Activated CD8-positive, alpha-beta memory T cell treated with anti-CD3 and anti-CD28 coated beads, Interleukin-2, amount 50 U/mL, for 1 hour (primary cell): Measurements from ENCODE around the gene DCST1.

Experiments
- DNase-seq: peaks from one replicate; pipeline ENCODE4 v3.0.0-alpha.2; 2020; ENCODE audit errors: extremely low read depth

Gene DCST1

DNA sequence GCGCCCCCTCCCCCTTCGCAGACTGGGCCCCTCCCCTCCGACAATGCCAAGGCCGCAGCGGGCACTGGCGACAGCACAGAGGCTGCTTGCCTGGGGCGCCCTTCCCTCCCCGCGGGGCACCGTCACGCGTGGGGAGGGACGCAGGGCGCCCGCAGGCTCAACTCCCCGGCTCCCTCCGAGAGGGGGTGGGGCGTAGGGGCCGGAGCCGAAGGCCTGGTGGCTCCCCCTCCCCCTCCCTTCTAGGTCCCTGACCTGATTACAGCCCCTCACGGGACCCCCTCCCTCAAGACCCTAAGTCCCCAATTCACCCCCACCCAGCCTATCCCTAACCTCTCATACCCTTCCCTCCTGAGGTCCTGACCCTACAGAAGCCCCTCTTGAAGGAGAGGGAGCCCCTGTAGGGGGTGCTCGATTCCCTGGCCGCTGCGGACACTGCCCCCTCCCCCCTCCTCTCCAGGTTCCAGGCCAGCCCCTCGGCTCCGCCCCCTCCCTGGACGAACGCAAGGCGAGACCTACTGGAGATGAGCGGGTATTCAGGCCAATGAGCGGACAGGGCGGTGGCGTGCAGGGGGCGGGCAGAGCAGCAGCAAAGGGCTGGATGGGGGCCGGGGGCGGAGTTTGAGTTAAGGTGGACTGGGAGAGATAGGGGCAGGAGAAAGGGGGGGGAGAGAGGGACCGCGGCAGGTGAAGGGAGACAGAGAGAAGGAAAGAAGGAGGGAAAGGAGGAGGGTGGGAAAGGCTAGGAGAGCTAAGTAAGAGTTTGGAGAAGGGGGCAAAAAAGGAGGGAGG is 31.8 kb upstream of the DCST1 start:
- DNase-seq: peak; percentile 93

DNA sequence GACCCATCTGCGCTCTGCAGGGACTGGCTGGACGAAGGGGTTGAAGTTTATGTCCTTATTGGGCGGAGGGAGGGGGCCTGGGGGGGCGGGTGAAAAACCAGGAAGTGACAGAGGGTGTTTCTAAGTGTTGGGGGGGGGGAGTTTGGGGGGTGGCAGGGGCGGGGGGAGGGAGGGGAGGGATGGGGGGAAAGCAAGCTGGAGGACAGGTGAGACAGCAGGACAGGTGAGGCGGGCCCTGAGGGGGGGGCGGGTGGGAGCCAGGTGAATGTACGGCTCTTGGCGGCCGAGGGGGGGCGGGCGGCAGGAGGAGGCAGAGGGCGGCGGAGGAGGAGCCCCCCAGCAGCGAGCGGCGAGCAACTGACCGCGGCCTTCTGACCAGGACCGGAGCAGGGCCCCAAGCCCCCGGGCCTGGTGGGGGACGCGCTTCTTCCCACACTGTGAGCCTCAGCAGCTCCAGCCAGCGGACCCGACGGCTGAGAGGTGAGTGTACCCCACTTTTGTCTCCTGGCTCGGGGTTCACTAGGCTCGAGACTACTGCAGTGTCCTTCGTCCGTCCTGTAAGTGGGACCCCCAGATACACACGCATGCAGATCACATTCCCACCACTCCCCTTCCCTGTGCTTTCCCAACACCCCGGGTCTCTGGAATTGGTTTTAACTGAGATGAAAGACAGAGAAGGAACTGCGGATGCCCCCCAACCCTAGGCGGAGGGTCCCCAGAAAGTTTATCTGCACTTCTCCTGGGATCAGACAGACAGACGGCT is 31.0 kb upstream of the DCST1 start, which contains the start of gene ZBTB7B:
TSS of gene ZBTB7B (plus strand) at position 339 of the 763 bp plus-strand sequence. CDS start 11,859 bp downstream, outside the sequence.
- no peak for DNase-seq

DNA sequence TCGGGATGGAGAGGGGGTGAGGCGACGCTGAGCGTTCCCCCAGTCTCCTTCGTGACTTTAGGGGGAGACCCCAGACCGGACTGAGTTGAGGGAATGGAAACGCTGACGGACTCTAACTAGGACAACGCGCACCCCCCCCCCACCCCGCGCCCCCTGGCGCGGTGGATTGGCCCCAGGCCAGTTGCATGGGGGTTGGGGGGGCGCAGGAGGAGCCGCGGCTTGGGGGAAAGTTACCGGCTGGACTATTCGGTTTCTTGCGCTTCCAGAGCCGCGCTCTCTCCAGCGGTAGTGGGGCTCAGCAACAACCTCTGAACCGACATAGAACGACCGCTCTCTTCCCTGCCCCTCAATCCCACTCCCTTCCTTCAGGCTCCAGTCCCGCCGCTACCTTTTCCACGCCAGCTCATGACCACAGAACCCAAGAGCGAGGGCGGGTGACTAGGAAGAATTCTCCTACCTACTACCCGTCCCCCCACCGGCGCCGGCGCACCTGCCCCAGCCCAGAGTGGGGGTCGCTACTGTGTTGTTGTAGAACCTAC is 30.3 kb upstream of the DCST1 start:
- no peak for DNase-seq

DNA sequence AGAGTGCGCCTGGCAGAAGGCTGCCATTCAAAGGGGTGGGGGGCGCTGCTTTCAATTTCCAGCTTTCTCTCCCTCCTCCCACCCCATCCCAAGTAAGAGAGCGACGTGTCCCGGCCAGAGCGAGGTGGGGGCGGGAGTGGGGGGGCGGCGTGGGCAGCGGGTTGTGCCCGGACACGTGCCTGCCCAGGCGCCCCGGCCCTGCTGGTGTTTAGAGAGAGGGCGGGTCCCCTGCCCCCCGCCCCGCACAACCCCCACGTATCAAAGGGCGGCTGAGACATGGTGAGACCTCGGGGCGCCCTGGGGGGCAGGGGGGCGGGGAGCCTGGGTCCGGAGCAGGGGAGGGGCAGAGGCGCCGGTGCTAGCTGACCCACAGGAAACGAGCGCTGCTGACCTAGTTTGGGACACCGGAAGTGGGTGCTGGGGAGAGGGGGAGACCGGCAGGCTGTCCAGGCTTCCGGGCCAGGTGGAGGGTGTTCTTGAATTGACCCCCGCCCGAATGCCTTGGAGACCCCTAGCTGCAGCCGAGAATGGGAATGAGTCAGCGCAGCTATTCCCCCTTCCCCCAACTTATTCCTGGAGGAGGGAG is 29.8 kb upstream of the DCST1 start:
- no peak for DNase-seq

DNA sequence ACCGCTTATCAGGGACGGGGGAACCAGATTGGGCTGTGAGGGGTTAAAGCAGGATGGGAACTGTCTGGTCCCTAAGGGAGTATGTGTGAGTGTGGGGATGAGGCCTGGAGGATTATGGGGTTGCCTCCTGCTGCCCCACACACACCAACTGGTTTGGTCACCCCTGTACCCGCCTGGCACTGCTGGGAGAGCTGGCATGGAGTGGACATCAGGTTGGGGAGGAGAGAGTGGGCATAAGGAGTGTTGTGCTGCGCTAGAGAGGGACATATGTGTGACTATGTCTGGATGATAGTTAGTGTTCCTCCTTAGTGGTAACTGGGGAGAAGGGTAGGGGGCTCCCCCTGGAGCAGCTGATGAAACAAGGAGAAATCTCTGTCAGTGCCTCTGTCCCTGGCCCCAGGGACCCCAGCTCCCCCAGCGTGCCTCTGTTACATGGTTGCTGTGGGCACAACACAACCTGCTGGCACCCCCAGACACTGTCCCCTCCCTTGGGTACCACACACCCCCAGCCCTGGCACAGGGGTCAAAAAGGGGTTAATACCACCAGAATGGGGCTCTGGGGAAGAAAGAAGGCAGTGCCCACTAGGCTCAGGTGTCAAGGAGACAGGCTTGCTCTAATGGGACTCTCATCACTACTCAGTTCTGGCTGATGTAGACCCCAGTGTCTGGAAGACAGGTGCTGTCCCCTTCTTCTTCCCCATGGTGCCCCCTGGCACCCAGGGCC is 29.1 kb upstream of the DCST1 start:
- DNase-seq: no peak

DNA sequence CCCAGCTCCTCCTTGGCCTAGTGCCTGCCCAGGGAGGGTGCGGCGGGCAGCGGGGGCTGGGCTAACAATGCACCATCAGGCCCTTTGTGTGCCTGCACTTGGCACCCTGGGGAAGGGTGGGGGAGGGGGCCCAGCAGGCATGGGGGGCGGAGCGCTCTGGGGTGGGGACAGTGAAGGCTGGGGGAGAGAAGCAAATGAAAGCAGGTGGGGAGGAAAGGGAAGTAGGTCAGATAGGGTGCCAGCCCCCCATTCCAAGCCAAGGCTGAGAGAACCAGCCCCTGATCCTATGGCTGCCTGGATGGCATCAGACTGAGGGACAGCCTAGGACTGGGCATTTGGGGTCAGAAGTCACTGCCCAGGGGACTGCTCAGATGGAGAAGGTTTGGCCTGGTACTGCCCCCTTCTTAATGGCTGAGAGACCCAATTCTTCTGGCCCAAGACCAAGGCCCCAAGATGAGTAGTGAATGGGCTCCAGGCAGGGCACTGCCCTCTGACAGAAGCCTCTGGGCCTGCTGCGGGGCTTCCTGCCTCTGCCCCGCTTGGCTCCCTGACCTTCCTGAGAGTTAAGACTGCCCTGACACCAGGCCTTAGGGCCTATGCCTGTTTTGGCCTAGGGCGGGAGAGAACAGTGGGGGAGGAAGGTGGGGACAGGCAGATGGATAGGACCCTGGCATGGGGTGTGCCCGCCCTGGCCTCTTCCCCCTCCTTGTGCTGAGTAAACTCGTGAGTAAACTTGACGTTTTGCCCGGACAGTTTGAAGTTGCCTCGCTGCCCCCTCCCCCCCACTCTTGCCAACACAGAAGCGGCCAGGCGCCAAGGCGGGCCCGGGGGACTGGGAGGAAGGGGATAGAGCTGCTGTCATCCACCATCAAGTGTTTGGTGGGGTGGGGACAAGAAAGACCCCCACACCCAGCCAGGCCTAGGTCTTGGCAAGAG is 28.3 kb upstream of the DCST1 start:
- no peak for DNase-seq

DNA sequence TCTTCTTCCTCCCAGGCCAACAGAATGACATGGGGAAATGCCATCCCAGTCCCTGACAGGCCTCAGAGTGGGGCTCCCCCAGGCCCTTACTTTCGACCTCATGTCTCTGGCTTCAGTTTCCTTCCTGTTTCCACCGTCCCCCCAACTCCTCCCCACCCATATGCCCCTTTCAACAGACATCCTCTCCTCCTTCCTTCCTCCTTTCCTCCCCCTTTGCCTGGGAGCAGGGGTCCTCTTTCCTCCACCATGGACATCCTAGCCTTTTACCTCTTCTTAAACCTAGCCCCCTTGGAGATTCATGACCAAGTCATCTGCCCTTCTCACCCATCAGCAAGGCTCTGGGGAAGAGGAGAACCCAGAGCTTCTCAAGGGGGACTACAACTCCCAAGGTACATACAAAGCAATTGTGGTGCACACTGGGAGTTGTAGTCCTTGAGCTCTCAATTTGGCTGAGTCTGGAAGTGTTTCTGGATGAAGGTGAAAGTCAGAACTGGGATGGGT is 27.0 kb upstream of the DCST1 start:
- DNase-seq: no peak

DNA sequence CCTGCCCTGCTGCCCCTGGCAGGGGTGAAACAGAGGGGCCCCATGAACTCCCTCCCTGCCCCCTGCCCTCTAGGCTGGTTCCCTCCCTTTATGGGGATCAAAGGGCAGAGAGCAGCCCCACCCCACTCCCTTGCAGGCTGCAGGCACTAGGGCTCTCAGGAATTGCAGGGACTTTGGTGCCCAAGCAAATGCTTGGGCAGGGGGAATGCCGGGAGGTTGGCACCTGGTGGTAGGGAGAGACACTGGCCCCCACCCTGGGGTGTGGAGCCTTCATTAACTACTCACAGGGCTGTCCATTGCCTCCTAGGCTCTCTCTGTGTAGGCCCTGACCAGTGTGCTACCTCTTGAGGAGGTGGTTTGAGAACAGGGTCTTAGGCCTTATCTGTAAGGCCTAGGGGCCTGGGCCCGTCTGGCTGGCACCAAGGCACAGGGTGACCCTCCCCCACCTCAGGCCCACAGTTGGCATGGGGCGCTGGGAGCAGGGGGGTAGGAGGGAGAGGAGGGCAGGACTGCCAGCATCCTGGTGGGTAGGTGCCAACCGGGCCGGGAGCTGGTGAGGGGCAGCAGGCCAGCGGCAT is 26.3 kb upstream of the DCST1 start:
- no peak for DNase-seq

DNA sequence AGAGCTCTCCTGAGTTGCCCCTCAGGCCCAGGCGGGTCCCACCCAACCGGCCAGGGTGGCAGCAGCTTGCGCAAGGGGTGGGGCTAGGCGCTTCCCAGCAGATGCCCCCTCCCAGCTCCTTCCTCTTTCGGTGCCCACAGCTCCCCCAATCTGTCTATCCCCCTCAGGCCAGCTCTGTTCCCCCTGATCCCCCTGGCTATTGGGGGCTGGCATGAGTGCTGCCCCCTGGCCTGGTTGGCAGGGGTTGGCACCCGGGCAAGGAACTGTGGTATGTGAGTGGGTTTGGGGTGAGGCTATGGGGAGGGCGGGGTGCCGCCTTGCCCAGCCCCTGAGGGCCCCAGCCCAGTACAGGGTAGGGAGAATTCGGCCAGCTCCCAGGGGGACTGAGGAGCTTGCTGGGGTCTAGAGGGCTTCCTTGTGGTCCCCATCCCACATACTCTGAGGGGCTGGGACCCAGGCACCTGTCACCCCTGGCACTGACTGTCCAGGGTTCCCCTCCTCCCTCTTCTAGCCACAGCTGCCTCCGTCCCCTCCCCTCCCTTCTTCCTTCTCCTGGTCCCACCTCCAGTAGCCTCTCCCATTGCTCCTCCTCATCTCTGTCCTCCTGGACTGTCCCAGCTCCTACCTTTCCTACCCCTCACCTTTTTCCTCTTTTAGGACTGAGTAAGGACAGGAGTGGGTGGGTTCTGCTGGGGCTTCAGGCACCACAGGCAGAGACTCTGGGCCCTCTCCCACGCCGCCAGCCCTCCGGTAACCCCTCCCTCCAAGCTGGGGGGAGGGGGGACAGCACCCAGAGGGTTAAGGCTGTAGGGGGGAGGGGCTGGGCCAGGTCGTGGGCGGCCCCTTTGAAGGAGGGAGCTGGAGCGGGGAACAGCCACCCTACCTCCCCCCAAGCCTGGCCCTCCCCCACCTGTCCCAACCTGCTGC is 25.3 kb upstream of the DCST1 start:
- no peak for DNase-seq

DNA sequence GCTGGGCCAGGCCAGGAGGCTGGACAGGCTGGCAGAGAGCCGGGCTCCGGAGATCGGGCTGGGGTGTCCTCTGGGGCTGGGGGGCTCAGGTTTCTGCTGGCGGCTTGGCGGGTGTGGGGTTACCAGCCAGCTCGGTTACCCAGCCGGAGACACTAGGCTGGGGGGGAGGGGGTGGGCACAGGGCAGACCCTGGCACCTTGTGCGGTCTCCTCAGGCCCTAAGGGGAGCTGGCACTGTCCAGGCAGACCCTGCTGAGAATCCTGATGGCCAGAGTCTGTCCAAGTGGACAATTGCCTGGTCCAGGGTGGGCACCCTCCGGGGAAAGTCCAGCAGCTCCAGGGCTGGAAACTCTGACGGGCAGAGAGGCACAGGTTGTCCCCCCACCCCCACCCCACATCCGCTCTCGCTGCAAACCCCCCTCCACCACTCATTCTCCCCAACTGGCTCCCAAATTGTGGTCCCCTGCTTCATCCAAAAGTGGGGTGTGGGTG is 24.4 kb upstream of the DCST1 start:
- no peak for DNase-seq

DNA sequence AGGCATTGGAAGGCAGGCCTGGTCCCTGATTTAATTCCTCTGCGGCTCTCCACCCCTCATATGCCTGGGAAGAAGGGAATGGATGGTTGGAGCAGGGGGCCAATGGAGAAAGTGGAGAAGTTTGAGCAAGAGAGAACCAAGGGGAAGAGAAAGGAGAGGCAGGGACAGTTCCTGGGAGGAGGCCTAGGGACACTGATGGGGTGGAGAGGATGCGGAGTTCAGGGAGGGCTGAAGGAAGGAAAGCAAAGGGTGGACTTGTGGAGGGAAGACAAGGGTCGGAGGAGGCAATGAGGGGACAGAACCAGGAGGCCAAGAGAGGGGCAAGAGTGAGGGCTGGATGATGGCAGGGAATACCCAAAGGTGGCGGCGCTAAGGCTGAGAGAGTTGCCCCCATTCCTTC is 23.9 kb upstream of the DCST1 start:
- no peak for DNase-seq

DNA sequence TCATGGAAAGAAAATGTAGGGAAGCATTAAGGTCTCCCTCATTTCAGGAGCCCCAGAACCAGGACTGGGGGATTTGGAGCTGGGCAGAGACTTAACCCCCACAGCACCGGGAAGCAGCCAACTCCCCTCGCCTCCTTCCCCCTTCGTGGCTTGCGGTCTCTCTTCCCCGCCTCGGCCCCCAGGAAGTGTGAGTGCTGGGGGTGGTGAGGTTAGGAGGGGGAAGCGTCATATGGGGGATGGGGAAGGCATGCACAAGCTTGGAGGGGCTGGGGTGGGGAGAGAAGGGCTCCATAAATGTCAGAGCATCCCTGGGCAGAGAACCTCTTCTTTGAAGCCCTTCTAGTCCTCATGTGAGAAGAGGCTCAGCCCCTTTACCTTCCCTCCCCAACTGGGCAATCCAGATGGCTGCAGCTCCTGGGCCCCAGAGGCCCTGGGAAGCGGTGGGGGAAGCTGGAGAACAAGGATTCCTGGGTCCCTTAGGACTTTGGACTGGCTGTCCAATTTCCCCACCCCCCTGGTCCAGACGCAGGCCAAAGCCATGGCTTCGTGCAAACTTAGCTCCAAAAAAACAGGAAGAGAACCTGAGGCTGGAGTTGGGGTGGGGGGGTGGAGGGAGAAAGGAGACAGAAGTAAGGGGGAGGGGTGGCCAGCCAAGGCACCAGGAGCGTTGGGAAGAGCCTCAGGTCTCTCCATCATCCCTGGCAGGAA is 23.3 kb upstream of the DCST1 start:
- DNase-seq: no peak

DNA sequence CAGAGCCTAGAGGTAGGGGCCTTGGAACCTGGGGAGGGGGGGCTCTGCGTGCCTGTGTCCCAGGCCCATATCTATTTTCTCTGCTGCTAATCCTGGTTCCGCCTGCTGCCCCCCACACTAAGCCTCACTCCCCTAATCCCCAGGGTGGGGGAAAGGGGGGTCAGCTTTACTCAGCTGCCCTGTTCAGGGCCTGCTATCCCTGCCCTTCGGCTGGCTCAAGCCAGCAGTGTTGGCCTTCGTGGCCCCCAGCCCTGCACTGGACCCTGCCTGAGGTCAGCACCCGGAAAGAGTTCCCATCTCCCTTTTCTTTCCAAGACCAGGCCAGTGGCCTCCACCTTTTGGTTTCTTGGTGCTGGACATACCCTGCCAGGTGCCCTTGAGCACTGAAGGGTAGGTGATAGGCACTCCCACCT is 22.6 kb upstream of the DCST1 start:
- no peak for DNase-seq

DNA sequence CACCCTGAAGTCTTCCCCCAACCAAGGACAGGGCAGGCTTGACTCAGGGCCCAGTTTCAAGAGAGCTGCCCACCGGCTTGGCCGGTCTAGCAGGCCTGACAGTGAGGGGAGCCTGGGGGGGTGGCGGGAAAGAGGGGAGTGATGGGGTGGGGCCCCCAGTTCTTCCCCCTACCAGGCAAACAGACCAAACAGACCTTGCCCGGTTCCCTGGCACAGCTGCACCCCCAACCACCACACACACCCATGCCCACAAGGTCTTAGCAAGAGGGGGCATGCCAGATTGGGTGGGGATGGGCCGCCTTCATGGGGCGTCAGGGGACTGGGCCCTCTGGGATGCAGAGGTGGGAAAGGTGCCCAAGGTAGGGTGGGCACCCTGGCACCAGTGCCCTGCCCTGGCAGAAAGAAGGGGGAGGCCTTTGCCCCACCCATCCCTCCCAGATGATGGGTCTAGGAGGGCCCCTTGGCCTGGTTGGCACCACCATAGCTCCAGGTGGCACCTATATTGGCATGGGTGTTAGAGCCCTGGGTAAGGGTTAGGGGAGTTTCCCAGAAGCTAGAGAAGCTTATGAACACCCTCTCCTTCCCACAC is 22.1 kb upstream of the DCST1 start:
- DNase-seq: no peak

DNA sequence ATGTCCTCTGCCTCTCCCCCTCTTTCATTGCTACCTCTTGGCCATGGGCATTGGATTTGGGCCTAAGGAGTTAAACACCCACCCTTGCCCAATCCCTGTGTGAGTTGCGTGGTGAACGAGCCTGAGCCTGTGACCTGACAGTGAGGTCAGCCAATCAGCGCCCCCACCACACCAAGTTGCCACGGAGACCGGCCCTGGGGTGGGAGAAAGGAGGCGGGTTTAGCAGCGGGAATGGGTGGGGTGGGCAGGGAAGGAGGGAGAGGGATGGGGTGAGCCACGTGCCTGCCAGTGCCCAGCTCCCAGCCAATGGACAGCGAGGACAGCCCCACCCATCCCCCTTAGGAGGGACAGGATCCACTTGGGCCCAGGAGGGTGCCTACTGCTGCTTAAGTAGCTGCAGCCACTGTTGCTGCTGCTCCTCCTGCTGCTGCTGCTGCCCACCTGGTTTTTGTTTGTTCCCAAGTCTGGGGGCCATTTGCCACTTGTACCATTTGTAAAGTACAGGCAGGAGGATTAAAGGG is 21.5 kb upstream of the DCST1 start:
- DNase-seq: no peak

DNA sequence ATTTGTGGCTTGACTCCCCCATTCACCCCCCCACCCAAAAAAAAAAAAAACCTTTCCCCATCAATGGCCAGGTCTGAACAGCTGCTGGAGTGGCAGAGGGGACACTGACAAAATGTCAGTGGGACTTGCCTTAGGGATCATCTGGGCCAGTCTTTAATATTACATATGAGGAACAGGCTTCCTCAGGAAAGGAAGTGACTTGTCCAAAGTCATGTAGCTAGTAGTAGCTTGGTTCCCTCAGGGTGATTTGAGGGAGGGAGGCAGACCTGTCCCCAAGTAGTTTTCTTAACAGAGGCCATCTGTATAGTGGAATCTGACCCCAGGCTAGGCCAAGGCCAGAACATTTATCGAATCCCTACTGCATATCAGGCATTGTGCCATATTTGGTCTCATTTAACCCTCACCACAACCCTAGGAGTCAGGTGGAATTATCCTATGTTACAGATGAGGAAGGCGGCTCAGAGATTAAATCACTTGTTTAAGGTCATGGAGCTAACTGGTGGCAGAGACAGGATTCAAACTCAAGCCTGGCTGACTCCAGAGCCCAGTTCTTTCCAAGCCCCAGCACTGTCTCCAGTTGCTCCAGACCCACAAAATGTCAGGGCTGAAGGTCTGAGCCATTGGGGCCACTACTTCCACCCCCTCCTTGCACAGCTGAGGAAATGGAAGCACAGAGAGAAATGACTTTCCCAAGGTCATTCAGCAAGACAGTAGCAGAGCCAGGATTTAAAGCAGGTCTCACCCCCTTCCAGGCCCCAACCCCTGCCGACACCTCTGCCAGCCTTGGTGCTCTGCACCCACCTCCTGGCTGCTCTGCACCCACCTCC is 20.6 kb upstream of the DCST1 start:
- no peak for DNase-seq

DNA sequence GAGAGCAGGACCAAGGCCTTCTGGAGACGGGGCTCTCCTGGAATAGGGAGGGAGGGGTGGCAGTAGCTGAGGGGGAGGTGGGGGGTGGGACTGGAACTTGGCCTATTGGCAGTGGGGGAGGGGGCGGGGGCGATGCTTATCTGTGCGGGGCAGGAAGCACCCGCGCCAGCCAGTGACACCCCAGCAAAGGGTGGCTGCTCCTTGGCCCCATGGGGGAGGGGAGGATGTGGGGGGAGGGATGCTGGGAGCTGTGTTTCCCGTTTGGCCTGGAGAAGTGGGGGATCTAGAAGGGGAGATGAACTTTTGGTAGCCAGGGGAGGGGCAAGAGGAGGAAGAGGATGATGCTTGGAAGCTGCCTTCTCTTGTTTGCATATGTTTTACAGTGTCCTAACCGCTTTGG is 20.0 kb upstream of the DCST1 start:
- DNase-seq: no peak
